ENCODE results near the gene FAM83D.
"Not testable (repeated sequence)": the region's sequence is repeated elsewhere in the genome, so short reads cannot be mapped to it uniquely, and the experiment has no call there.

FAM83D gene

GRCh38 chr20:38969708-38970107 lies 43.5 kb downstream of the FAM83D start:
- no peak for DNase-seq

GRCh38 chr20:38970302-38970701 lies 44.1 kb downstream of the FAM83D start:
- no peak for DNase-seq

- no peak for DNase-seq
These were observed 46.9 kb downstream of the FAM83D start for GRCh38 chr20:38973107-38973506.

GRCh38 chr20:38973645-38974044 lies 47.4 kb downstream of the FAM83D start:
- no peak for DNase-seq

GRCh38 chr20:38975539-38976120 lies 49.4 kb downstream of the FAM83D start:
- DNase-seq, result no peak

- no peak for DNase-seq
These were observed 53.2 kb downstream of the FAM83D start for GRCh38 chr20:38979434-38979833.

GRCh38 chr20:38979842-38980241 lies 53.6 kb downstream of the FAM83D start:
- no peak for DNase-seq

- DNase-seq, result no peak
These were observed 56.1 kb downstream of the FAM83D start for GRCh38 chr20:38982291-38982690.

- DNase-seq, result no peak
These were observed 58.8 kb downstream of the FAM83D start for GRCh38 chr20:38985060-38985459.

GRCh38 chr20:38985603-38986170 lies 59.5 kb downstream of the FAM83D start:
- DNase-seq, result no peak

GRCh38 chr20:38986663-38987062 lies 60.4 kb downstream of the FAM83D start:
- DNase-seq, result no peak

- DNase-seq, result no peak
These were observed 61.6 kb downstream of the FAM83D start for GRCh38 chr20:38987777-38988176.

- no peak for DNase-seq
These were observed 64.5 kb downstream of the FAM83D start for GRCh38 chr20:38990728-38991127.

- no peak for DNase-seq
These were observed 65.8 kb downstream of the FAM83D start for GRCh38 chr20:38991814-38992704.

- DNase-seq, result no peak
These were observed 69.4 kb downstream of the FAM83D start for GRCh38 chr20:38995536-38996044.

GRCh38 chr20:38996866-38997265 lies 70.6 kb downstream of the FAM83D start:
- DNase-seq, result not testable (repeated sequence)

- DNase-seq, result no peak
These were observed 71.4 kb downstream of the FAM83D start for GRCh38 chr20:38997622-38998021.

GRCh38 chr20:38999217-38999616 lies 73.0 kb downstream of the FAM83D start:
- no peak for DNase-seq

GRCh38 chr20:38999965-39000910 lies 74.0 kb downstream of the FAM83D start:
- DNase-seq, result no peak

Measured in NCI-H1436 treated with DMSO at 0.1 percent for 48 hours (cell line).